C4-2B (cell line): Measurements from ENCODE around the gene NFYA.

ENCODE experiments used
- ZFX ChIP-seq: fragments of 450-650 bp; IDR thresholded peaks from 2 replicates; pipeline ENCODE4 v1.6.1; 2017
- TF ChIP-seq, protein P1 (sequence below): fragments of 450-650 bp; conservative IDR thresholded peaks from 2 replicates; pipeline ENCODE4 v1.5.1; 2017; ENCODE audit warnings: mild to moderate bottlenecking

DNA sequence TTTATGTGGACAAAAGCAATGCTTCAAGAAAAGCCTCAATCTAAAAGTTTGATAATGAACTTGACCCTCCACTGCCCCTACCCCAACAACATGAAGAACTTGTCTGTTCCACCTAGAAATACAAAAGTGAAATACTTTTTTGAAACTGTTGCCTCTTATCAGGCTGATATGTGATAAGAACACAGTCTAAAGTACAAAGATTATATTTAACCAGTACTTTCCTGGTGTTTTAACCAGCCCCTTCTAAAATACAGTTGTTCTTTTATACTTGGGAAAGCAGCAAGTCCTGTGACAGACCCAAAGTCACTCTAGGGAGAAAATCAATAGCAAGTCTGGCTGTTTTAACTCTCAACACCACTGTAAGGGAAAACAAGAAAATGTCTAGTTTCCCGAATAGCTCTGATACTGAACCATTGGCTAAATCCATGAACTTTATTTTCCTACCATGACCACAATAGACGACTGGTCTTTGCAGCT lies 7.2 kb upstream of the NFYA start:
- TF ChIP-seq, protein P1, sequence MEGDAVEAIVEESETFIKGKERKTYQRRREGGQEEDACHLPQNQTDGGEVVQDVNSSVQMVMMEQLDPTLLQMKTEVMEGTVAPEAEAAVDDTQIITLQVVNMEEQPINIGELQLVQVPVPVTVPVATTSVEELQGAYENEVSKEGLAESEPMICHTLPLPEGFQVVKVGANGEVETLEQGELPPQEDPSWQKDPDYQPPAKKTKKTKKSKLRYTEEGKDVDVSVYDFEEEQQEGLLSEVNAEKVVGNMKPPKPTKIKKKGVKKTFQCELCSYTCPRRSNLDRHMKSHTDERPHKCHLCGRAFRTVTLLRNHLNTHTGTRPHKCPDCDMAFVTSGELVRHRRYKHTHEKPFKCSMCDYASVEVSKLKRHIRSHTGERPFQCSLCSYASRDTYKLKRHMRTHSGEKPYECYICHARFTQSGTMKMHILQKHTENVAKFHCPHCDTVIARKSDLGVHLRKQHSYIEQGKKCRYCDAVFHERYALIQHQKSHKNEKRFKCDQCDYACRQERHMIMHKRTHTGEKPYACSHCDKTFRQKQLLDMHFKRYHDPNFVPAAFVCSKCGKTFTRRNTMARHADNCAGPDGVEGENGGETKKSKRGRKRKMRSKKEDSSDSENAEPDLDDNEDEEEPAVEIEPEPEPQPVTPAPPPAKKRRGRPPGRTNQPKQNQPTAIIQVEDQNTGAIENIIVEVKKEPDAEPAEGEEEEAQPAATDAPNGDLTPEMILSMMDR = no peak
- TF ChIP-seq ZFX = no peak
